SK-MEL-5 (cell line): ENCODE results near the gene OR2Z1. TPM values are rescaled to one million over a fixed set of nuclear protein-coding genes. Genes with fewer than 3 reads are reported as not detected.
"Not testable (repeated sequence)": the region's sequence is repeated elsewhere in the genome, so short reads cannot be mapped to it uniquely, and the experiment has no call there.

Experiments
- DNase-seq: peaks from one replicate; pipeline ENCODE4 v3.0.0-alpha.2; 2016; ENCODE audit warnings: low read depth, low spot score
- in situ Hi-C: cut with HindIII; loops from 2 replicates; pipeline ENCODE4 v1.10.0; 2016; ENCODE audit warnings: low sequenced_read_pairs, high pct_unique_total_duplicates, low pct_unique_long_range_greater_than_20kb
- total RNA-seq: library from RNA; depleted of rRNA; stranded (reverse); fragments of >200 nt; shearing (Covaris generic); gene quantifications from 2 replicates; pipeline ENCODE4 v1.2.3, GENCODE V29; 2014

Gene OR2Z1
- total RNA-seq, 1 experiment from 2014 or later, result not detected

DNA sequence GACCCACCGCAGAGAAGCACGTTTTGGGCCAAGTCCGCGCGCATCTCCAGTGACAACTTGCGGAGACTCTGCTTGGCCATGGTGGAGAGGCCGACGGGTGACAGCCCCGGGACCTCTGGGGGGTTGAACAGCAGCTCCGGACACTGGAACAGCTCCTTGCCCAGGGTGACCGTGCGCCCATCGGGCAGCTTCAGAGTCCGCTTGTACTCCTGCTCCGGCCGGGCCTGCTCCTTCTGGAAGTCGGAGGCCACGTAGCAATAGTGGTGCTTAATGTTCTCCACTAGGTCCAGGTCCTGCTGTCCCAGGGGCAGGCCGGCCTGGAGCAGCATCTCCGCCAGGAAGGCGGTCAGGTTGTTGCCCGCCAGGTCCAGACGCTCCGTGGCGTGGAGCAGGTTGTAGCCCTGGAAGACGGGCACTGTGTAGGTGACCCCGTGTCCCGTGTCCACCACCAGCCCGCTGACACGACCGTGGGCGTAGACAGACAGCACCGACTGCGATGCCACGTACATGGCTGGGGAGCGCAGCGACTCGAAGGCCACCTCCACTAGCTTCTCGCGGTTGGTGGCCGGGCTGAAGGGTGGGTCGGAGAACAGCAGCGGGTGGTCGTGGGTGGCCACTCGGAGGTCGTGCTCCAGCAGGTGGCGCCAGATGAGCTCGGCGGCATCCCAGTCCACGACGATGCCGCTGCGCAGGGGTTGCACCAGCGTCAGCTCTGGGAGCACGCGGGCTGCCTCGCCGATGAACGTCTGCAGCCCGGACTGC lies 23.6 kb upstream of the OR2Z1 start:
- DNase-seq, result no peak
- in situ Hi-C loops, result no loop called here

DNA sequence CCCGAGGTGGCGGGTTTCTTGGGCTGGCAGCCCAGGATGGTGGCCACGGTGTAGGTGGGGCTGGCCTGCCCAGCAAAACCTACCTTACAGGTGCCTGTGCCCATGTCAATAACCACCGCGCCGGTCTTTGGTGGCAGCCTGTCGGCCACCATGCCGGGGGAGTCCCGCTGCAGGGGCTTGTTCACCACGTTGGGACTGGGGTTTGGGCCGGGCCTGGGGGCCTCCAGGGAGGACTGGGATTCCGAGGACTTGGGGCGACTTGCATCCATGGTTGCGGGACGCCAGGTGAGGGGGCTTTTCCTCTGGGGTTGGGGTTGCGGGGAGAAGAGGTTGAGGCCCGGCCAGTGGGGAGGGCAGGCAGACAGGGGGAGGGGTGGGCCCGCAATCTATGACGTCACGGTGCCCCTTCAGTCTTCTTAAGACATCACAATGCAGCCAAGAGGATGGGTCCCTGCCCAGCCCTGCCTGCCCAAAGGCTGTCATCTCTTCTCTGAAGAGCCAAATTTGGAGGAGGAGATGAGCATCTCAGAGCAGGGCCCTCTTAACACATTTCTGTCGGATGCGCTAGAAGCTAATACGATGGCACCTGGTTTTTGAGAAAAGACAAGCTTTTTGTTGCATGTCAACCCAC lies 22.9 kb upstream of the OR2Z1 start, which contains the start of gene ACTL9:
ACTL9 (minus strand) TSS at position 363 of the 631 bp plus-strand sequence; CDS start at position 269, 94 bp downstream.
- in situ Hi-C loops, result no loop called here

DNA sequence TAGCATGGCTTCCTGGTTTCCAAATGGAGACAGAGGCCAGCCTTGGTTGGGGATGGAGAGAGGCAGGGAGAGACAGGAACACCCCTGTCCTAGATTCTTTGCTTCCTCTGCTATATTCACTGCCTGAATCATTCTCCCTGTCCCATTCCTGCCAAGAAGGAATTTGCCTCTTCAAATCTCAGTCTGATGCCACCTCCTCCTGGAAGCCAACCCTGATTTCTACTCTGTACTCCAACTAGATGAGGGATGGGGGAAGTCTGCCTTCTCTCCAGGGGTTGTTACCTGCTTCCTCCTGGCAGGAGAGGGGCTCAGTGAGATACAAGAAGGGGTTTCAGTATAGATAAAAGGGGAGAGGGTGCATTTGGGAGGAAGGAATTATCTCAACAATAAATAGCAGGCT lies 21.5 kb upstream of the OR2Z1 start:
- in situ Hi-C loops, result no loop called here
- no peak for DNase-seq

More for the DNA sequence above, 22.9 kb upstream of the OR2Z1 start, which contains the start of gene ACTL9:
- DNase-seq, result no peak

DNA sequence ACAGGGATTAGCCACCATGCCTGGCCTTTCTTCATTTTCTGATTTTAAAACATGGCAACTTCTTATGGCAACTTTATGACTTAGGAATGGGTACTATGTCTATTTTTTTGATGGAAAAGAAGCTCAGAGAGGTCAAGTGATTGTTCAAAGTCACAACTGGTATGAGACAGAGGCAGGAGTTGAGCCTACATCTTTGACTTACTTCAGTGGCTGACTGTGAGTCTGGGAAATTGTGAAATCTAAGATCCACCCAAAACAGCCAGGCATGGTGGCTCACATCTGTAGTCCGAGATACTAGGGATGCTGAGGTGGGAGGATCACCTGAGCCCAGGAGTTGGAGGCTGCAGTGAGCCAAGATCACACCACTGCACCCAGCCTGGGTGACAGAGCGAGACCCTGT lies 20.5 kb upstream of the OR2Z1 start:
- DNase-seq, result no peak
- in situ Hi-C loops, result no loop called here

DNA sequence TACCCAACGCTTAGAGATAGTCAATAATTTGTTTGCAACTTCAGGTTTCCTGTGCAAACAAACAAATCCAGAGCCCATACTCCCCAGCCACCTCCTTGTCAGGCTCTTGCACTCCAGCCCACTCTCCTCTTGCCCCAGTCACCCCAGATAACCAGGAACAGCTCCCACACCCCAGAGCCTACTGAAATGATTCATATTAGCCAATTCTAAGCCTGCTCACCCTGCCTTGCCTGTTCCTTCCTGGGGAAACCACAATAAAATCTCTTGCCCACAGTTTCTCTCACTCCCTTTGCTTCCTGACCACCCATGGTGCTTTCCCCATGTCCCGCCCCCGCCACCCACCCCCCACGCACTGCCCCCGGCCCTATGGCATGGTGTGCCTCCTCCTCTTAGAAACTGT lies 19.1 kb upstream of the OR2Z1 start:
- in situ Hi-C loops, result no loop called here
- DNase-seq, result no peak

DNA sequence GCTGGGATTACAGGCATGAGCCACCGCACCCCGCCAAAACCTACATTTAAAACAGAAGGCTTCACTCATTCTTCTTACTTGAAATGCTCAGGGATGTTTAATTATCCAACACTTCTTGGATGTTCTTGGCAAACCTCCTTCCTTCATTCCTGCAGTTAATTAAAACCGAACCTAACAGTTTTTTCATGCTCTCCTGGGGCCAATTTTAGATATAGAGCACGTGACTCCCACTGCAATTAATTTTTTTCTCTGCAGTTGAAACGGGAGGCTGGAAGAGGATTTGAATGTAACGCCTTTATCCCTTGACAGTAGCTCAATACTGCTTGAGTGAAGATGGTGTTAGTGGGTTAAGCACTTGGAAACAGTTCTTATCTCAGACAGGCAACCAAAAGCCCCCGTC lies 18.2 kb upstream of the OR2Z1 start:
- no peak for DNase-seq
- in situ Hi-C loops, result no loop called here

DNA sequence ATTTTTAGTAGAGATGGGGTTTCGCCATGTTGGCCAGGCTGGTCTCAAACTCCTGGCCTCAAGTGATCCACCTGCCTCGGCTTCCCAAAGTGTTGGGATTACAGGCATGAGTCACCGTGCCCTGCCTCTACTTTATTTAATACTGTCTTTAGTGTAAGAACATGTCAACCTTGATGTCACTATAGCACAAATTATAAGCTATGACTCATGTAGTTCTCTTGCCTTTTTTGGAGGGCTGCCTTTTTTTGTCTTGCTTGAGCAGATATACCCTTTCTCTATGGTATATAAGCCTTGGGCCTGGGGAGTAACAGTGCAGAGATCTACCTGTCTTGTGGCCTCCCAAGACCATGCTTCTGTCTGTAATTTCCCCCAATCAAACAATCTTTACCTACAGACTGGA lies 16.1 kb upstream of the OR2Z1 start:
- in situ Hi-C loops, DNase-seq: not testable (repeated sequence)

DNA sequence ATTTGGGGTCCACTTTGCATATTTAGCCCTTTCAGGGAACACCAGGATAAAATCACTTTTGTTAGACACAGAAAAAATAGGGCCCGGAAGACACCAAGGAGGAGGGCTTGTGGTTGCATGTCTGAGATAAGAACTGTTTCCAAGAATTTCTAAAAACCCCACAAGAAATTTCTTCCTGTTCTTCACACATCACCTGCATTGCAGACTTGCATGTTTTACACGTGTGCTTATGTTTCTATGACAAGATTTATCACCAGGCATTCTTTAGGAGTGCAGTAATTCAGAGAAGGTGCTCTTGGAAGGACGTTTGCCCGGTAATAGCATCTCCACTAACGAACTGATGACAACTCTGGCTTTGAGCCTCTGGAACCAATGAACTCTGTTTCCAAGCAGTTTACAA lies 15.7 kb upstream of the OR2Z1 start:
- DNase-seq, result no peak
- in situ Hi-C loops, result no loop called here

DNA sequence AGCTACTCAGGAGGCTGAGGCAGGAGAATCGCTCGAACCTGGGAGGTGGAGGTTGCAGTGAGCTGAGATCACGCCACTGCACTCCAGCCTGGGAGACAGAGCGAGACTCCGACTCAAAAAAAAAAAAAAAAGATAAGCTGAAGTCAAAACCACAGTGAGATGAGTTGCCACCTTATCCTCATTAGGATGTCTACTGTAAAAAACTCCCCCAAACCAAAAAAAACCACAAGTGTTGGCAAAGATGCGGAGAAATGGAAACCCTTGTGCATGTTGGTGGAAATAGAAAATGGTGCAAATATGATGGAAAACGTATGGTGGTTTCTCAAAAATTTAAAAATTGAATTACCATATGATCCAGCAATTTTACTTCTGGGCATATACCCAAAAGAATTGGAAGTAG lies 11.1 kb upstream of the OR2Z1 start:
- in situ Hi-C loops, result not testable (repeated sequence)

DNA sequence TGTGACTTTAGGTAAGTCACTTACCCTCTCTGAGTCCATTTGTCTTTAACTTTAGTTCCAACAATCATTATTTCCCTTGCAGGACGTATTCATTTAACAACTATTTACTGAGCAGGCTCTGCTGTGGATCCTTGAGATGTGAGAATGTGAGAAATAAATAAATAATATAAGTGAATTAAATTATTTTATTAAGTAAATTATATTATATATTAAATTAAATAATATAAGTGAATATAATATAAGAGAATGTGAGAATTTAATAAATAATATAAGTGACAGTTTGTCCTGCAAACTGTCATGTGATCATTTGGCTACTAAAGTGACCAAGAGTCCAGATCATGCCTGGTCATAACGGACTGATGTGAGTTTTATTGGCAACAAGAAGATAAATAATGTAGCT lies 598 bp downstream of the OR2Z1 start:
- in situ Hi-C loops, result no loop called here
- DNase-seq, result no peak

More for the DNA sequence above, 11.1 kb upstream of the OR2Z1 start:
- not testable (repeated sequence) for DNase-seq

DNA sequence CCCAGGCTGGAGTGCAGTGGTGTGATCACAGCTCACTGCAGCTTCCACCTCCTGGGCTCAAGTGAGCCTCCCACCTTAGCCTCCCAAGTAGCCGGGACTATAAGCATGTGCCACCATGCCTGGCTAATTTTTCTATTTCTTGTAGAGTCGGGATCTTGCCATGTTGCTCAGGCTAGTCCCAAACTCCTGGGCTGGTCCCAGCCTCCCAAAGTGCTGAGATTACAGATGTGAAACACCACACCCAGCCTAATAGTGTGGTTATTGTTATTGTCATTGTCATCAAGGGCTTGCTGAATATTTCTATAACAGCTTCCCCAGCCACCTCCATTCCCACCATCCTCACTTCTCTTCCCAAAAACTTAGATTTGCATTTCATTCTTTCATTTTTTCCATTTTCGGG lies 2.8 kb downstream of the OR2Z1 start:
- DNase-seq, result no peak
- in situ Hi-C loops, result no loop called here

DNA sequence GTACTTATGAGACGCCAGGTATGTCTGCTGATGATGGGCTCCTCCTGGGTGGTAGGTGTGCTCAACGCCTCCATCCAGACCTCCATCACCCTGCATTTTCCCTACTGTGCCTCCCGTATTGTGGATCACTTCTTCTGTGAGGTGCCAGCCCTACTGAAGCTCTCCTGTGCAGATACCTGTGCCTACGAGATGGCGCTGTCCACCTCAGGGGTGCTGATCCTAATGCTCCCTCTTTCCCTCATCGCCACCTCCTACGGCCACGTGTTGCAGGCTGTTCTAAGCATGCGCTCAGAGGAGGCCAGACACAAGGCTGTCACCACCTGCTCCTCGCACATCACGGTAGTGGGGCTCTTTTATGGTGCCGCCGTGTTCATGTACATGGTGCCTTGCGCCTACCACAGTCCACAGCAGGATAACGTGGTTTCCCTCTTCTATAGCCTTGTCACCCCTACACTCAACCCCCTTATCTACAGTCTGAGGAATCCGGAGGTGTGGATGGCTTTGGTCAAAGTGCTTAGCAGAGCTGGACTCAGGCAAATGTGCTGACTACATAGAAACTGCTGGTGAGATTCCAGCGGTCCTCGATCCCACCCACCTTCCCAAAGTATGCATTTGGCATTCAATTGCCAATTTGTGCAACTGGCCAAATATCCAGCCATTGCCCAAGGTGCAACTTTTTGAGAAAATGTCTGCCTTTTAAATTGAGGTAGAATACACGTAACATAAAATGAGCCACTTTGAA lies 10.2 kb downstream of the OR2Z1 start:
- in situ Hi-C loops, result no loop called here
- DNase-seq, result no peak

DNA sequence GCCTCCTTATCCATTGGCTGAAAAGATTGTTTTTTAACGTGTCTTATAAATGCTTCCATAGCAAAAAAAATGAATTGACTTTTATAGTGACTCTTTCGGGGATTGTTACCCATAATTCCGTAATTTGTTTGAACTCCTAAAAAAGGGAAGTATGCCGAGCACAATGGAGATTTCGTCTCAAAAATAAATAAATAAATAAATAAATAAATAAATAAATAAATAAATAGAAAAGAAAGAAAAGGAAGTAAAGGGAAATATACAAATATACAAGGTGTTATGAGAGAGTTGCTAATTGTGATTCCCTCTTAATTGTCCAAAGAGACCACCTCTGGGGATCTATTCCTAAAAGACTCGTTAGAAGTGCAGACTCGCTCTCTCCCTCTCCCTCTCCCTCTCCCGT lies 16.9 kb downstream of the OR2Z1 start:
- in situ Hi-C loops, result no loop called here
- no peak for DNase-seq

DNA sequence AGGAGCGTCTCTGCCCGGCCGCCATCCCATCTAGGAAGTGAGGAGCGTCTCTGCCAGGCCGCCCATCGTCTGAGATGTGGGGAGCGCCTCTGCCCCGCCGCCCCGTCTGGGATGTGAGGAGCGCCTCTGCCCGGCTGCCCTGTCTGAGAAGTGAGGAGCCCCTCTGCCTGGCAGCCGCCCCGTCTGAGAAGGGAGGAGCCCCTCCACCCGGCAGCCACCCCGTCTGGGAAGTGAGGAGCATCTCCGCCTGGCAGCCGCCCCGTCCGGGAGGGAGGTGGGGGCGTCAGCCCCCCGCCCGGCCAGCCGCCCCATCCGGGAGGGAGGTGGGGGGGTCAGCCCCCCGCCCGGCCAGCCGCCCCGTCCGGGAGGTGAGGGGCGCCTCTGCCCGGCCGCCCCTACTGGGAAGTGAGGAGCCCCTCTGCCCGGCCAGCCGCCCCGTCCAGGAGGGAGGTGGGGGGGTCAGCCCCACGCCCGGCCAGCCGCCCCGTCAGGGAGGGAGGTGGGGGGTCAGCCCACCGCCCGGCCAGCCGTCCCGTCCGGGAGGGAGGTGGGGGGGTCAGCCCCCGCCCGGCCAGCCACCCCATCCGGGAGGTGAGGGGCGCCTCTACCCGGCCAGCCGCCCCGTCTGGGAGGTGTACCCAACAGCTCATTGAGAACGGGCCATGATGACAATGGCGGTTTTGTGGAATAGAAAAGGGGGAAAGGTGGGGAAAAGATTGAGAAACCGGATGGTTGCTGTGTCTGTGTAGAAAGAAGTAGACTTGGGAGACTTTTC lies 18.0 kb downstream of the OR2Z1 start:
- in situ Hi-C loops, DNase-seq: not testable (repeated sequence)

DNA sequence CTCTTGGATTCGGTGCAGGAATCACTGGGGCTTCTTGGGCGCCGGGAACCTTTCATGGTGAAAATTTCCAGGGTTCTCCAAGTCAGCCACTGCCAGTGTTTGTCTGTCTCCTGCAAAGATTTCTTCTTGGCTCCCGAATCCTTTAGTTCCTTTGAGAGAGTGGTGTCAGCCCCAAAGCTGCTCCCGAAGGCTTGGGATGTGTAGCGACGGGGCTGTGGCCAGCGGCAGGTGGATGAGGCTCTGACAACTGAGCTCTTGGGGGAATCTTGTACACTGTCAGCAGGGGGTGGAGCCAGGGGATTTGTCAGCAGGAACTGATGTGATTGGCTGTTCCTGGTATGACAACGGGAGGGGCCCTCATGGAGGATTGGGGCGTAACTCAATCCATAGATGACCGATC lies 45.8 kb downstream of the OR2Z1 start:
- in situ Hi-C loops, DNase-seq: not testable (repeated sequence)

DNA sequence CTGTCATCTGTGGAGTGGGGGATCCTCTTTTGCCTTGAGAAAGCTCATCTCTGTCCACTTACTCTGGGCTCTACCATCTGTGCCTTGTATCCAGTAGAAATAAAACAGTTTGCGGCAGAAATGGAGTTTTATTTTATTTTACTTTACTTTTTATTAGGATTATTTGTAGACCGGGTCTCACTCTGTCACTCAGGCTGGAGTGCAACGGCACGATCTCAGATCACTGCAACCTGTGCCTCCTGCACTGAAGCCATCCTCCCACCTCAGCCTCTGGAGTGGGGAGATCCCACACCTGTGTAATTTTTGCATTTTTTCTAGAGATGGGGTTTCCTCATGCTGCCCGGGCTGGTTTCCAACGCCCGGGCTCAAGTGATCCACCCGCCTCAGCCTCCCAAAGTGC lies 47.8 kb downstream of the OR2Z1 start:
- DNase-seq, in situ Hi-C loops: not testable (repeated sequence)

DNA sequence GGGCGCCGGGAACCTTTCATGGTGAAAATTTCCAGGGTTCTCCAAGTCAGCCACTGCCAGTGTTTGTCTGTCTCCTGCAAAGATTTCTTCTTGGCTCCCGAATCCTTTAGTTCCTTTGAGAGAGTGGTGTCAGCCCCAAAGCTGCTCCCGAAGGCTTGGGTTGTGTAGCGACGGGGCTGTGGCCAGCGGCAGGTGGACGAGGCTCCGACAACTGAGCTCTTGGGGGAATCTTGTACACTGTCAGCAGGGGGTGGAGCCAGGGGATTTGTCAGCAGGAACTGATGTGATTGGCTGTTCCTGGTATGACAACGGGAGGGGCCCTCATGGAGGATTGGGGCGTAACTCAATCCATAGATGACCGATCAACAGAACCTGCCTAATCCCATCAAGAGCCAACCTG lies 52.2 kb downstream of the OR2Z1 start:
- in situ Hi-C loops, DNase-seq: not testable (repeated sequence)
